GM18508 (cell line): ENCODE results near the gene LDHD.
"Not testable (repeated sequence)": the region's sequence is repeated elsewhere in the genome, so short reads cannot be mapped to it uniquely, and the experiment has no call there.

Source experiments
- ATAC-seq: cut with Tn5 transposase; IDR thresholded peaks from one replicate; pipeline ENCODE4 v1.9.1; 2021; ENCODE audit warnings: moderate number of reproducible peaks; ENCODE audit not compliant: insufficient read depth, unreplicated experiment

LDHD gene

DNA sequence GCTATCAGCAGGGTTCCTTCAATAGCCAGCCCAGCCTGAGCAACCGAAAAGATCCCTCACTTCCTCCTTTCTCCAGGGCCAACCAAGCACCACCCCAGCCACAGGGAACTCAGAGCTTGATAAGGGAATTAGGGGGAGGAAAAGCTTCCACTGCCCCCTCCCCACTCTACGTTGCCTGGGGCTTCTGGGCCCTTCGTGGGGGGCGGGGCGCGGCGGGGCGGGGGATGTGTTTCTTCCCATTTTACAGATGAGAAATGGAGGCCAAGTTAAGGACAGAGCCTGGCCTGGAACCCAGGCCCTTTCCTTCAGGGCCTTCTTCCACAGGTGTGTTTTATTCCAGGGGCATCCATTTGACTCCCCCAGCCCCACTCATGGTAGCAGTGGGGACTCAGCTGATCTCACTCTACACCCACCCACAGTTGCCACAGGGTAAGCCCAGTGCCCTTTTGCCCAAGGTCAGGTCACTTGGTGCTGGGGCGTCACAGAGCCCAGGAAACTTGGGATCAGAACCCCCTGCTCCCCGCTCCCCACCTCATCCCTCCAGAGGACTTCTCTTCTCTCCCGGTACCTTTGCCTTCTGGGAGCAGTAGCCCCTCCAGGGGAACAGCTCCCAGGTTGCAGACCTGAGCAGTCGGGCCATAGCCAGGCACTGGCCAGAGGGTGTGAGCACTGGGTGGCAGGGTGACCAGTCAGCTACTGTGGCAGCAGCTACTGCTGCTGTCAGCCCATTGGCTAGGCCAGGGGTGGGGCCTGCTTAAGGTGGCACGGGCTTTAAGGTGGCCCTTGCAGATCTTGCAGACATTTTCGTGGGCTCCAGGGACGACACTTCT, at the start of gene LDHD:
LDHD (minus strand) TSS at position 700 of the 830 bp plus-strand sequence; CDS start at position 640, 60 bp downstream.
- ATAC-seq = no peak

DNA sequence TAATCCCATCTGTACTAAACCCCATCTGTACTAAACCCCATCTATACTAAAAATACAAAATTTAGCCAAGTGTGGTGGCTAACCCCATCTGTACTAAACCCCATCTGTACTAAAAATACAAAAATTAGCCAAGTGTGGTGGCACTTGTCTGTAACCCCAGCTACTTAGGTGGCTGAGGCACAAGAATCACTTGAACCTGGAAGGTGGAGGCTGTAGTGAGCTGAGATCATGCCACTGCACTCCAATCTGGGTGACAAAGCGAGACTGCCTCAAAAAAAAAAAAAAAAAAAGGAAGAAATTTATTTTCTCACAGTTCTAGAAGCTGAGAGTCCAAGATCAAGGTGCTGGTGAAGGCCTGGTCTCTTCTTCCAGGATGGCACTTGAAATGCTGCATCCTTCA, 43.8 kb upstream of the LDHD start:
- no peak for ATAC-seq

- no peak for ATAC-seq
Measured at GRCh38 chr16:75152635-75153034, 36.1 kb upstream of the LDHD start.

DNA sequence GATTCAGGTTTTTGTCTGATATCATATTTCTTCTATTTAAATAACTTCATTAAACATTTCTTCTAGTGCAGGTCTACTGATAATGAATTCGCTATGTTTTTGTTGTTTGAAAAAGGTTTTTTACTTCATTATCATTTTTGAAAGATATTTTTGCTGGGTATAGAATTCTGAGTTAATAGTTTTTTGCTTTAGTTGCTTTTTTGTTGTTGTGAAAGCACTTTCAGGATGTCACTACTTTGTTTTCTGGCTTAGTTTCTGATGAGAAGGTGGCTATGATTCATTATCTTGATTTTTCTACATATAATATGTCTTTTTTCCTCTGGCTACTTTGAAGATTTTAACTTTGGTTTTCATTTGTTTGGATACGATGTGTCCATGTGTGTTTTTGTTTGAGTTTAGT, 35.2 kb upstream of the LDHD start:
- no peak for ATAC-seq

DNA sequence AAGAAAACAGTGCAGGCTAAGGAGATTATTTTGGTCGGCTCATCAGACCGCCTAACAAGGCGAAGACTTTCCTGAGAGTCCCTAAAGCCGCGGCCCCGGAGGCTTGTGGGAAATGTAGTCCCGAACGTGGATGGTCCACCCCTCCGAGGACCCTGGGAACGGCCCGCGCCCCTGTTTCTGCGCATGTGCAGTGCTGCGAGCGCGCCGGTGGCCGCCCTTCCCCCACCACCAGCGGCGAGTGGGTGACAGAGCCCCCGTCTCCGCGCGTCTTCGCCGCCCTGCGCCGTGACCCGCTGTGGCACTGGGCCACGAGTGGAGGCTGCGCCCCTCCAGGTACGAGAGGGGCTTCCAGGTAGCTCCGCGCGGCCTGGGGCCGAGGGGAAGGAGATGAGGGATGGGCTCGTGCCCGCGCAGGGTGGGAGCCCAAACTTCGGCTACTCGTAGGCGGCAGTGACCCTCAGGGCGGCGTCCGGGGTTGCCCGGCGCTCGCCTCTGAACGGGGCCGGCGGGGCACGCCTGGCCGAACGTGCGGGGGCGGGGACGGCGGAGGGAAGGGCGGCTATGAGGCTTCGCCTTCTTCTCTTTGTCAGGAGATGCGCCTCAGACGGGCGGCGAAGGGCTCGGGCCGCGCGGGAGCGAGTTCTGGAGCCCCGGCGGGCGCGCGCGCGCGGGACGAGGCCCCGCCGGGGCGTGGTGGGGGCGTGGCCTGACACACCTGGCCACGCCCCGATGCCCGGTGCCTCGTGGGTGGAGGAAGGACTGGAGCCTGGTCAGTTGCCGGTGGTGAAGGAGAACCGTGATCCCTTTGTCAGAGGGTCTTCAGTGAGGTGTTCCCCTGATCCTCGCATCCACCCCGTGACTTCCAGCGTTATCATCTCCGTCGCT, 32.0 kb upstream of the LDHD start, which contains the start of gene ZFP1:
ZFP1 (plus strand) TSS at position 214 of the 885 bp plus-strand sequence. CDS start 4,428 bp downstream, outside the sequence.
- ATAC-seq = peak; percentile 60

DNA sequence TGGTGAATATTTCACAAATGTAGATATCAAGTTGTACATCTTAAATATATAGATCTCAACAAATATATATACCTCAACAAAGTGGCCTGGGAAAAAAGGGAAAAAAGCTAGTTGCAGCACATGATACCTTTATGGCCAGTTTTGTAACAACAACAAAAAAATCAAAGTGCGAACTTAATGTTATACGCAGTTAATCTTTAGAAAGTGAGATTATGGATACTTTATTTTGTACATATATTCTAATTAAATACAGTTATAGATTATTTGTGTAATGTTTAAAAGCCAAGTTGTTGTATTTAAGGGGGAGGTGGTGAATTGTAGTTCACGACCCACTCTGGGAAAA, 31.4 kb upstream of the LDHD start:
- ATAC-seq = no peak

DNA sequence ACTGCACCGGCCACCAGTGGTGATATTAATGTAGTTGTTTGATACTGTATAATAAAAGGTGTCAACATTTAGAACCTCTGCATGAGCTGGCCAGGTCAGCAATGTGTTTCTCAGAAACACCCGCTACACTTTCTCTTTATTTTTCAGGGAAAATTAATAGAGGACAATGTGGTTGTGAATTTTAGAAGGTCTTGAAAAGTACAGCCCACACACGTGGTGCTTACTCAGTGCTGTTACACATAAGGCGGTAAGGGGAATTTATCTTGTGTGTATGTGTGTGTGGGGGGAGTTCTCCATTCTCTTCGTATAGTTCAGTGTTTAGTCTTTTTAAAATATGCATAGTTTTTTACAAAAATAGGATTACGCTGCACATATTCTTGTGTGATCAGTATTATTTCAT, 27.4 kb upstream of the LDHD start:
- no peak for ATAC-seq

- ATAC-seq = no peak
Measured at GRCh38 chr16:75139498-75139897, 22.9 kb upstream of the LDHD start.

GRCh38 chr16:75138636-75139035, 22.1 kb upstream of the LDHD start:
- ATAC-seq = no peak

DNA sequence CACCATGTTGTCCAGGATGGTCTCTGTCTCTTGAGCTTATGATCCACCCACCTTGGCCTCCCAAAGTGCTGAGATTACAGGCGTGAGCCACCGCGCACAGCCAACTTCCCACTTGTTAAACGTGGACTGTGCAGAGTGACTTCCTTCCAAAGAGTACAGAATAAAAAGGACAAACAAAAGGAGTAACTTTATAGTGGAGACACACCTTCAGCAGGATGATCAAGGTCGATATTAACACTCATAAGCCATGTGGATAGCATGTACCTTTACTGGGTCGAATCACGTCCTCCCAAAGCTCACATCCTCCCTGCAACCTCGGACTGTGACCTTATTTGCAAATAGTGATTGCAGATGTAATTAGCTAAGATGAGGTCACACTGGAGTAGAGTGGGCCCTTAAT, 21.7 kb upstream of the LDHD start:
- no peak for ATAC-seq

DNA sequence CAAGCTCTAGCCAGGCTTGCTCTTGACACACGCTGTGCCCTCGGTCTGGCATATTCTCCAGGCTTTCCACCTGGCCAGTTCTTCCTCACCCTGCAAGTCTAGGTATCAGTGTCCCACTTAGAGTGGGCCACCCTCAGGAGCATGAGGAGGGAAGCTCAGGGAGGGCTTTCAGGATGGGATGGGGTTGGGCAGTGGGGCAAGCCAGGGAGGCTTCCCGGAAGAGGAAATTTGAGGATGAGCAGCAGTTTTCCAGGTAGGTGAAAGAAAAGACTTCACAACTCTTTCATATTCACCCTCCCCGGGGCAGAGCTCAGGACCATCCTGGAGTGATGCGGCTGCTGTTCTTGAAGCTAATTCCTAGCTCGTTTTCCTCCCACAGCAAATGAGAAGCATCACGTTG, 14.5 kb upstream of the LDHD start:
- ATAC-seq = no peak

- no peak for ATAC-seq
Measured at GRCh38 chr16:75130150-75130771, 13.7 kb upstream of the LDHD start.

DNA sequence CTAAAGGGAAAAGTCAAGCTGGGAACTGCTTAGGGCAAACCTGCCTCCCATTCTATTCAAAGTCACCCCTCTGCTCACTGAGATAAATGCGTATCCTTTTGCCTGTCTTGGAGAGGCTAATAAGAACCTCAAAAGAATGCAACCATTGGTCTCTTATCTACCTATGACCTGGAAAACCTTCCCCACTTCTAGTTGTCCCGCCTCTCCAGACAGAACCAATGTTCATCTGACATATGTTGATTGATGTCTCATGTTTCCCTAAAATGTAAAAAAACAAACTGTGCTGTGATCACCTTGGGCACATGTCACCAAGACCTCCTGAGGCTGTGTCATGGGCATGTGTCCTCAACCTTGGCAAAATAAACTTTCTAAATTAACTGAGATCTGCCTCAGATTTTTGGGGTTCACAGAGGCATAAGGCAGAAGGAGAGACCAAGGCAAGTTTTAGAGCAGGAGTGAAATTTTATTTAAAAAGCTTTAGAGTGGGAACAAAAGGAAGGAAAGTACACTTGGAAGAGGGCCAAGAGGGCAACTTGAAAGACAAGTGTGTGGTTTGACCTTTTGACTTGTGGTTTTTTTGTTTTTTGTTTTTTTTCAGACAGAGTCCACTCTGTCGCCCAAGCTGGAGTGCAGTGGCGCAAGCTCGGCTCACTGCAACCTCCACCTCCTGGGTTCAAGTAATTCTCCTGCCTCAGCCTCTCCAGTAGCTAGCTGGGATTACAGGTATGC, 13.0 kb upstream of the LDHD start:
- not testable (repeated sequence) for ATAC-seq

DNA sequence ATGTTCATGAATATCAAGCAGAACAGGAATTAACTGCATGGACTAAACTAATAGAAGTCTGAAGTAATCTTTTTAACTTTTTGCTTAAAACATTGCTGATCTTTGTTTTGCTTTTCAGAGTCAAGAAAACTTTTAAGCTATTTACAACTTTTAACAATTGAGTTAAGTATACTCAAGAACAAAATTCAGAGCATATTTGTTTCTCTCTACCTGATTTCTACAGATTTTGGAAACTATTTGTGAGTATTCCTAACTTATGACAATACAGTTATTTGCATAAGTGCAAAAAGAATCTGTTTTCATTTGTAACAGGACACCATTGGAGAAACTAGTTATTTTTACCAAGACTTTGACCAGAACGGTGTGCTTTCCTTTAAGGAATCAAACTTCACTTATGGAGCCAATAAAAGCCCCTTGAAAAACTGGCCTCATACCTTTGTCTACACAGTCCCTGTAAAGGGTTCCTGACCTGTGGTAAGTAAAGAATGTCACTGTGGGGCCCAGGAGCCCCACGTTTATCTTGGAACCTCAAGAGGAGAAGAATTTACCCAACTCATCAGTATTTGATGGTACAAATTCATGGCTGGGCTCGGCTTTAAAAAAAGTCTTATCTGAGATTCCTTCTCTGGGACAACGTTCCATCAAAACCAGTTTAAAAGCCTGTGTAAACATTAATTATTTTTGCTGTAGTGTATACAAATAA, 11.3 kb upstream of the LDHD start:
- ATAC-seq = no peak

DNA sequence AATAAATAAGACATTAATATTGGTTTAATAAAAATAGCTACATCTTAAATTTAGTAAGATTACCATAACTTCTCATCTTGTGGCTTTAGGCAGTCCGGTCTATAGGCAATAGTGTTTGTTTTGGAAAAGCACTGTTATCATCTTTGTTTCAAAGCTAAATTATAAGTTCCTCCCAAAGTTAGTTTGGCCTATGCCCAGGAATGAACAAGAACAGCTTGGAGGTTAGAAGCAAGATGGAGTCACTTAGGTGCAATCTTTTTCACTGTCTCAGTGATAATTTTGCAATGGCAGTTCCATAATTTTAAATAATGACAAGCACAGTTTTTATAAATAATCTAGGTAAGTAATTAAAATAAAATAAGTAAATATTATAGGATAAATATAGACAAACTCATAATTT, 6.0 kb upstream of the LDHD start:
- no peak for ATAC-seq

DNA sequence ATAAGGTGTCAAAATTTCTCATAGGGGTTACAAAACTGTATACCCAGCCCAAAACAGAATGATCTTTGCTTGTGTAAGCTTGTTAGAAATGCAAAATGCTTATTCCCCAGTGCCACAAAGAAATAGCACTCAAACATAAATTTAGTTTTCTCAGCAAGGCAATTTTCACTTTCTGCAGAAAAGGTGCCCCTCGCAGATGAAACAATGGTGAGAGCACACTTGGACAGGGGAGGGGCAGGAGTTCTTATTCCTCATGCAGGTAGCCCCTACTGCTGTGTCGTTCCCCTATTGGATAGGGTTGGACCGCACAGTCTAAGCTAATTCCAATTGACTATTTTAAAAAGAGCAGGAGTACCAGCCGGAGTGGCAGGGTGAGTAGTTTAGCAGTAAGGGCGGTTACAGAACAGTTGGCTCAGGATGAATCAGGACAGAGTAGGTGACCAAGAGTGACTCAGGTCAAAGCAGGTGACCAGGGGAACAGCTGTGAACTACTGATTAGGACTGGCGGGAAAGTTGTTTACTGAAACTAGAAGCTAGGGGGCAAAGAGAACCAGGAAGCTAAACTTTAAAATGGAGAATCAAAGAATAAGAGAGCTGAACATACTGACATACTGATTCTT, 5.5 kb upstream of the LDHD start:
- ATAC-seq = no peak

- no peak for ATAC-seq
Measured at GRCh38 chr16:75120253-75120652, 3.7 kb upstream of the LDHD start.

DNA sequence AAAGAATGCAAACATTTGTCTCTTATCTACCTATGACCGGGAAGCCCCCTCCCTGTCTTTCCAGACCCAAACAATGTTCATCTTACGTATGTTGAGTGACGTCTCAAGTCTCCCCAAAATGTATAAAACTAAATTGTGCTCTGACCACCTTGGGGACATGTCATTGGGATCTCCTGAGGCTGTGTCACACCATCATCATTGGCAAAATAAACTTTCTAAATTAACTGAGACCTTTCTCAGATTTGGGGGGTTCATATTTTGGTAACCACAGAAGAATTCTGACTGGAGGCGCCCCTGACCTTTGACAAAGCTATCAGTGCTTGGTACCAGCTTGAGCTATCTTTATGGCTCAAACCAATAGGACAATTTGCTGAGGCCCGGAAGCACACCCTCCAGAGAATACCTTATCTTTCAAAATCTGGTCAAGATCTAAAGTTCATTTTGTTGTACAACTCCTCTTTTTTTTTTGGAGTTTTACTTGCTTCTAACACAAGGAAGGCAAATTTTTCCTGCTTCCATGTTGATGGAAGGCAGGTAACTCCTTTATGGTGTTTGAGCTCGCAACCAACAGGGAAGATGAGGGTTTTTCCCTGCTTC, 2.5 kb upstream of the LDHD start:
- ATAC-seq = no peak

- ATAC-seq = no peak
Measured at GRCh38 chr16:75116911-75117245, 298 bp upstream of the LDHD start.
